ENCODE measurements around the gene KRTAP13-2.

DNA sequence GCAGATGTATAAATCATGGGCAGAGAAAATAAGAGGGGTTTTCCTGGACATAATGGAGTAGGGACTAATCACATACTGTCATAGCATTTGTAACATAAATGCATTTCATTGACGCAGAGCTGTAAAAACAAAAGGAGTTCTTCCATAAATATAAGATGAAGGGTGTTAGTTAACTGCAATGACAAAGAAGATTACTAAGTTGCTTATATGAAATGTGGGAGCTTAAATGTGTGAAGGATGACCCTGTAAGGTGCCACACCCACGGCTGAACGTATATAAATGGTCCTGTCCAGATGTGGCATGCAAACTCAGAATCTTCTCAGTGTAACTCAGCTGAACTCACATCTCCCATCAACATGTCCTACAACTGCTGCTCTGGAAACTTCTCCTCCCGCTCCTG is 23.7 kb upstream of the KRTAP13-2 start, which contains the start of gene KRTAP13-1:
- TF ChIP-seq ELF4 (CRISPR knock-in tag; IDR thresholded peaks at IDR 0.05; ENCODE audit: low read depth) = no peak
- TF ChIP-seq, protein P1, sequence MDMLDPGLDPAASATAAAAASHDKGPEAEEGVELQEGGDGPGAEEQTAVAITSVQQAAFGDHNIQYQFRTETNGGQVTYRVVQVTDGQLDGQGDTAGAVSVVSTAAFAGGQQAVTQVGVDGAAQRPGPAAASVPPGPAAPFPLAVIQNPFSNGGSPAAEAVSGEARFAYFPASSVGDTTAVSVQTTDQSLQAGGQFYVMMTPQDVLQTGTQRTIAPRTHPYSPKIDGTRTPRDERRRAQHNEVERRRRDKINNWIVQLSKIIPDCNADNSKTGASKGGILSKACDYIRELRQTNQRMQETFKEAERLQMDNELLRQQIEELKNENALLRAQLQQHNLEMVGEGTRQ (CRISPR knock-in tag; IDR thresholded peaks at IDR 0.05) = no peak
- TF ChIP-seq, protein P2, sequence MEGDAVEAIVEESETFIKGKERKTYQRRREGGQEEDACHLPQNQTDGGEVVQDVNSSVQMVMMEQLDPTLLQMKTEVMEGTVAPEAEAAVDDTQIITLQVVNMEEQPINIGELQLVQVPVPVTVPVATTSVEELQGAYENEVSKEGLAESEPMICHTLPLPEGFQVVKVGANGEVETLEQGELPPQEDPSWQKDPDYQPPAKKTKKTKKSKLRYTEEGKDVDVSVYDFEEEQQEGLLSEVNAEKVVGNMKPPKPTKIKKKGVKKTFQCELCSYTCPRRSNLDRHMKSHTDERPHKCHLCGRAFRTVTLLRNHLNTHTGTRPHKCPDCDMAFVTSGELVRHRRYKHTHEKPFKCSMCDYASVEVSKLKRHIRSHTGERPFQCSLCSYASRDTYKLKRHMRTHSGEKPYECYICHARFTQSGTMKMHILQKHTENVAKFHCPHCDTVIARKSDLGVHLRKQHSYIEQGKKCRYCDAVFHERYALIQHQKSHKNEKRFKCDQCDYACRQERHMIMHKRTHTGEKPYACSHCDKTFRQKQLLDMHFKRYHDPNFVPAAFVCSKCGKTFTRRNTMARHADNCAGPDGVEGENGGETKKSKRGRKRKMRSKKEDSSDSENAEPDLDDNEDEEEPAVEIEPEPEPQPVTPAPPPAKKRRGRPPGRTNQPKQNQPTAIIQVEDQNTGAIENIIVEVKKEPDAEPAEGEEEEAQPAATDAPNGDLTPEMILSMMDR (IDR thresholded peaks at IDR 0.05) = no peak
- no peak for TF ChIP-seq TCF7 (CRISPR knock-in tag; IDR thresholded peaks at IDR 0.05; ENCODE audit: low read depth)
- TF ChIP-seq, protein P3, sequence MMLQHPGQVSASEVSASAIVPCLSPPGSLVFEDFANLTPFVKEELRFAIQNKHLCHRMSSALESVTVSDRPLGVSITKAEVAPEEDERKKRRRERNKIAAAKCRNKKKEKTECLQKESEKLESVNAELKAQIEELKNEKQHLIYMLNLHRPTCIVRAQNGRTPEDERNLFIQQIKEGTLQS (CRISPR knock-in tag; conservative IDR thresholded peaks at IDR 0.05) = no peak
- TF ChIP-seq, protein P4, sequence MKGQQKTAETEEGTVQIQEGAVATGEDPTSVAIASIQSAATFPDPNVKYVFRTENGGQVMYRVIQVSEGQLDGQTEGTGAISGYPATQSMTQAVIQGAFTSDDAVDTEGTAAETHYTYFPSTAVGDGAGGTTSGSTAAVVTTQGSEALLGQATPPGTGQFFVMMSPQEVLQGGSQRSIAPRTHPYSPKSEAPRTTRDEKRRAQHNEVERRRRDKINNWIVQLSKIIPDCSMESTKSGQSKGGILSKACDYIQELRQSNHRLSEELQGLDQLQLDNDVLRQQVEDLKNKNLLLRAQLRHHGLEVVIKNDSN (CRISPR knock-in tag; IDR thresholded peaks at IDR 0.05) = no peak
- TF ChIP-seq, protein P5, sequence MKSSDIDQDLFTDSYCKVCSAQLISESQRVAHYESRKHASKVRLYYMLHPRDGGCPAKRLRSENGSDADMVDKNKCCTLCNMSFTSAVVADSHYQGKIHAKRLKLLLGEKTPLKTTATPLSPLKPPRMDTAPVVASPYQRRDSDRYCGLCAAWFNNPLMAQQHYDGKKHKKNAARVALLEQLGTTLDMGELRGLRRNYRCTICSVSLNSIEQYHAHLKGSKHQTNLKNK (CRISPR knock-in tag; IDR thresholded peaks at IDR 0.05) = no peak
- TF ChIP-seq ESRRA (CRISPR knock-in tag; IDR thresholded peaks at IDR 0.05; ENCODE audit: borderline replicate concordance) = no peak
- TF ChIP-seq, protein P6, sequence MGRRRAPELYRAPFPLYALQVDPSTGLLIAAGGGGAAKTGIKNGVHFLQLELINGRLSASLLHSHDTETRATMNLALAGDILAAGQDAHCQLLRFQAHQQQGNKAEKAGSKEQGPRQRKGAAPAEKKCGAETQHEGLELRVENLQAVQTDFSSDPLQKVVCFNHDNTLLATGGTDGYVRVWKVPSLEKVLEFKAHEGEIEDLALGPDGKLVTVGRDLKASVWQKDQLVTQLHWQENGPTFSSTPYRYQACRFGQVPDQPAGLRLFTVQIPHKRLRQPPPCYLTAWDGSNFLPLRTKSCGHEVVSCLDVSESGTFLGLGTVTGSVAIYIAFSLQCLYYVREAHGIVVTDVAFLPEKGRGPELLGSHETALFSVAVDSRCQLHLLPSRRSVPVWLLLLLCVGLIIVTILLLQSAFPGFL (CRISPR knock-in tag; IDR thresholded peaks at IDR 0.05; ENCODE audit: borderline replicate concordance) = no peak
- TF ChIP-seq, protein P7, sequence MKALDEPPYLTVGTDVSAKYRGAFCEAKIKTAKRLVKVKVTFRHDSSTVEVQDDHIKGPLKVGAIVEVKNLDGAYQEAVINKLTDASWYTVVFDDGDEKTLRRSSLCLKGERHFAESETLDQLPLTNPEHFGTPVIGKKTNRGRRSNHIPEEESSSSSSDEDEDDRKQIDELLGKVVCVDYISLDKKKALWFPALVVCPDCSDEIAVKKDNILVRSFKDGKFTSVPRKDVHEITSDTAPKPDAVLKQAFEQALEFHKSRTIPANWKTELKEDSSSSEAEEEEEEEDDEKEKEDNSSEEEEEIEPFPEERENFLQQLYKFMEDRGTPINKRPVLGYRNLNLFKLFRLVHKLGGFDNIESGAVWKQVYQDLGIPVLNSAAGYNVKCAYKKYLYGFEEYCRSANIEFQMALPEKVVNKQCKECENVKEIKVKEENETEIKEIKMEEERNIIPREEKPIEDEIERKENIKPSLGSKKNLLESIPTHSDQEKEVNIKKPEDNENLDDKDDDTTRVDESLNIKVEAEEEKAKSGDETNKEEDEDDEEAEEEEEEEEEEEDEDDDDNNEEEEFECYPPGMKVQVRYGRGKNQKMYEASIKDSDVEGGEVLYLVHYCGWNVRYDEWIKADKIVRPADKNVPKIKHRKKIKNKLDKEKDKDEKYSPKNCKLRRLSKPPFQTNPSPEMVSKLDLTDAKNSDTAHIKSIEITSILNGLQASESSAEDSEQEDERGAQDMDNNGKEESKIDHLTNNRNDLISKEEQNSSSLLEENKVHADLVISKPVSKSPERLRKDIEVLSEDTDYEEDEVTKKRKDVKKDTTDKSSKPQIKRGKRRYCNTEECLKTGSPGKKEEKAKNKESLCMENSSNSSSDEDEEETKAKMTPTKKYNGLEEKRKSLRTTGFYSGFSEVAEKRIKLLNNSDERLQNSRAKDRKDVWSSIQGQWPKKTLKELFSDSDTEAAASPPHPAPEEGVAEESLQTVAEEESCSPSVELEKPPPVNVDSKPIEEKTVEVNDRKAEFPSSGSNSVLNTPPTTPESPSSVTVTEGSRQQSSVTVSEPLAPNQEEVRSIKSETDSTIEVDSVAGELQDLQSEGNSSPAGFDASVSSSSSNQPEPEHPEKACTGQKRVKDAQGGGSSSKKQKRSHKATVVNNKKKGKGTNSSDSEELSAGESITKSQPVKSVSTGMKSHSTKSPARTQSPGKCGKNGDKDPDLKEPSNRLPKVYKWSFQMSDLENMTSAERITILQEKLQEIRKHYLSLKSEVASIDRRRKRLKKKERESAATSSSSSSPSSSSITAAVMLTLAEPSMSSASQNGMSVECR (CRISPR knock-in tag; IDR thresholded peaks at IDR 0.05; ENCODE audit: borderline replicate concordance) = no peak
- no peak for TF ChIP-seq MXD4 (CRISPR knock-in tag; IDR thresholded peaks at IDR 0.05; ENCODE audit: borderline replicate concordance)
- no peak for TF ChIP-seq GABPB1 (CRISPR knock-in tag; IDR thresholded peaks at IDR 0.05)
- TF ChIP-seq NFE2L1 (CRISPR knock-in tag; IDR thresholded peaks at IDR 0.05) = no peak

All from WTC11 (cell line).